HG02852 (cell line): ENCODE measurements around the gene ARHGAP11A.
A peak's percentile ranks its signal among the peaks of the same experiment; 100 is the strongest.

Source experiments
- ATAC-seq: cut with Tn5 transposase; IDR thresholded peaks from one replicate; pipeline ENCODE4 v1.9.1; 2021; ENCODE audit warnings: mild to moderate bottlenecking, moderate library complexity; ENCODE audit not compliant: unreplicated experiment

The ARHGAP11A gene

GRCh38 chr15:32652178-32652577 lies 36.9 kb downstream of the ARHGAP11A start:
- no peak for ATAC-seq

GRCh38 chr15:32656091-32656490 lies 40.8 kb downstream of the ARHGAP11A start:
- ATAC-seq: no peak

- no peak for ATAC-seq
Observed at GRCh38 chr15:32656496-32656895, 41.2 kb downstream of the ARHGAP11A start.

- peak; percentile 53 for ATAC-seq
Observed at GRCh38 chr15:32657198-32657883, 42.0 kb downstream of the ARHGAP11A start.

- no peak for ATAC-seq
Observed at GRCh38 chr15:32657941-32658340, 42.6 kb downstream of the ARHGAP11A start.

GRCh38 chr15:32659340-32660155 lies 44.2 kb downstream of the ARHGAP11A start:
- no peak for ATAC-seq

- no peak for ATAC-seq
Observed at GRCh38 chr15:32663671-32664070, 48.4 kb downstream of the ARHGAP11A start.

GRCh38 chr15:32664796-32665195 lies 49.5 kb downstream of the ARHGAP11A start:
- ATAC-seq: no peak

GRCh38 chr15:32667321-32667720 lies 52.0 kb downstream of the ARHGAP11A start:
- no peak for ATAC-seq

- ATAC-seq: no peak
Observed at GRCh38 chr15:32668942-32669341, 53.6 kb downstream of the ARHGAP11A start.

GRCh38 chr15:32669896-32670611 lies 54.8 kb downstream of the ARHGAP11A start:
- ATAC-seq: no peak

- no peak for ATAC-seq
Observed at GRCh38 chr15:32670623-32671022, 55.3 kb downstream of the ARHGAP11A start.

- no peak for ATAC-seq
Observed at GRCh38 chr15:32671339-32672325, 56.3 kb downstream of the ARHGAP11A start.

- ATAC-seq: no peak
Observed at GRCh38 chr15:32674681-32675080, 59.4 kb downstream of the ARHGAP11A start.

GRCh38 chr15:32675466-32675865 lies 60.2 kb downstream of the ARHGAP11A start:
- ATAC-seq: no peak

- ATAC-seq: no peak
Observed at GRCh38 chr15:32676169-32676568, 60.9 kb downstream of the ARHGAP11A start.

GRCh38 chr15:32677238-32677750 lies 62.0 kb downstream of the ARHGAP11A start:
- ATAC-seq: no peak

GRCh38 chr15:32679298-32679690 lies 64.0 kb downstream of the ARHGAP11A start:
- no peak for ATAC-seq

GRCh38 chr15:32682569-32682968 lies 67.3 kb downstream of the ARHGAP11A start:
- ATAC-seq: no peak

- ATAC-seq: no peak
Observed at GRCh38 chr15:32682977-32683630, 67.8 kb downstream of the ARHGAP11A start.
